GM12892 (cell line): ENCODE results near the gene SMR3B.

Experiments
- DNase-seq: peaks from one replicate; pipeline ENCODE4 v3.0.0; 2011; ENCODE audit not compliant: insufficient read length
- FAIRE-seq: peaks from 2 replicates; lab custom pipeline; 2011; peaks lifted over from hg19 to GRCh38; lab: Jason Lieb, UNC
- POLR2A ChIP-seq: IDR thresholded peaks from 2 replicates; pipeline ENCODE4 v1.6.1; 2011; ENCODE audit warnings: low read depth, low read length, control low read depth
- POLR2AphosphoS5 ChIP-seq: IDR thresholded peaks from 2 replicates; pipeline ENCODE4 v1.6.1; 2011; ENCODE audit warnings: low read depth, low read length, control low read depth
- TAF1 ChIP-seq: IDR thresholded peaks from 2 replicates; pipeline ENCODE4 v1.6.1; 2011; ENCODE audit warnings: low read depth, mild to moderate bottlenecking, control low read depth, low read length, borderline replicate concordance

Gene SMR3B

DNA sequence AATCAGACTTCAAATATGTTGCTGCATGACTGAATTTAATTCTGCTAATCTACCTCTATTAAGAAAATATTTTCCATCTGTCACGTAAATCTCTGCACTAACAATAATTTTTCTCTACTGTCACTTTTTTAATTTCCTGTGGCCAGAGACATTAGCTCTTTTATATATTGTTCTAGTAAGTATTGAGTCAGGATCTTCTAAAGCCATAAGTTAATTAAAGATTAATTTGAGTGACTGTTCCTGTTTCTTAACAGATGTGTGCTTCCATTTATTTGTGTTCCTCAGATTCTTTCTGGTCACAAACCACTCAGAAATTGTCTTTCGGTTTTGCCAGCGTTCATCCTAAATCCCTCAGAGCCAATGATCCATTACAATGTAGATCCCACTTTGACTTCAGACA, 2.4 kb upstream of the SMR3B start:
- FAIRE-seq, result no peak
- no peak for TF ChIP-seq TAF1
- TF ChIP-seq POLR2AphosphoS5, result no peak
- TF ChIP-seq POLR2A, result no peak
- DNase-seq, result no peak

DNA sequence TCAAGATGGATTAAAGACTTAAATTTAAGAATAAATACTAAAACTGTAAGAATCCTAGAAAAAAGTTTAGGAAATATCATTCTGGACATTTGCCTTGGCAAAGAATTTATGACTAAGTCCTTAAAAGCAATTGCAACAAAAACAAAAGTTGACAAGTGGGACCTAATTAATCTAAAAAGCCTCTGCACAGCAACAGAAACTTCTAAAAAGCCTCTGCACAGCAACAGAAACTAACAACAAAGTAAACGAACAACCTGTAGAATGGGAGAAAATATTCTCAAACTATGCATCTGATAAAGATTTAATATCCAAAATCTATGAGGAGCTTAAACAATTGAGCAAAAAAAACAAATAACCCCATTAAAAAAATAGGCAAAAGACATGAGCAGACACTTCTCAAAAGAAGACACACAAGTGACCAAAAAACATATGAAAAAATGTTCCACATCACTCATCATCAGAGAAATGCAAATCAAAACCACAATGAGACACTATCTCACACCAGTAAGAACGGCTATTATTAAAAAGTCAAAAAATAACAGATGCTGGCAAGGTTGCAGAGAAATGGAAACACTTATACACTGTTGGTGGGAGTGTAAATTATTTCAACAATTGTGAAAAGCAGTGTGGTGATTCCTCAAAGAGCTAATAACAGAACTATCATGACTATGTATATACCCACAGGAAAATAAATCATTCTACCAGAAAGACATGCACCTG, 9.3 kb downstream of the SMR3B start:
- DNase-seq (no peak), FAIRE-seq (peak; percentile 81)
- TF ChIP-seq POLR2AphosphoS5 (no peak), POLR2A (no peak), TAF1 (no peak)

DNA sequence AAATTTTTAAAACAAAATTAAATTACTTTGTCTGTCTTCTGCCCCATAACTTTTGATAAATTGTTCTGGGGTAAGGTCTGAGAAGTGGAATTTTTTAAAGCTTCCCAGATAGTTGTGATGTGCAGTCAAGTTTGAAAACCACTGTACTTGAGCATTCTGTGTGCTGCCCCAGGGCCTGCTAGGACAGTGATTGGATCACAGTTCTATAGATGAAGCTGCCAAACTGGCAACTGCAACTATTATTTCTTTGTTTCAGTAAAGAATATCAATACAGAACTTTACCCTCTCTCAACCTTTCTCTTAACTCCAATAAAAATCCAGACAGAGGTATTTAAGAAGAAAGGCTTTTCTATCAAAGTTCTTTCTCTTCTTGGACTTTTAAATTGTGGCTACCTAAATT, 14.6 kb downstream of the SMR3B start, which contains the start of gene OPRPN:
Gene OPRPN (plus strand): TSS at position 361 of the 400 bp plus-strand sequence. CDS start 1,346 bp downstream, outside the sequence.
- no peak for TF ChIP-seq POLR2A
- no peak for TF ChIP-seq TAF1
- no peak for TF ChIP-seq POLR2AphosphoS5
- FAIRE-seq (no peak), DNase-seq (no peak)

DNA sequence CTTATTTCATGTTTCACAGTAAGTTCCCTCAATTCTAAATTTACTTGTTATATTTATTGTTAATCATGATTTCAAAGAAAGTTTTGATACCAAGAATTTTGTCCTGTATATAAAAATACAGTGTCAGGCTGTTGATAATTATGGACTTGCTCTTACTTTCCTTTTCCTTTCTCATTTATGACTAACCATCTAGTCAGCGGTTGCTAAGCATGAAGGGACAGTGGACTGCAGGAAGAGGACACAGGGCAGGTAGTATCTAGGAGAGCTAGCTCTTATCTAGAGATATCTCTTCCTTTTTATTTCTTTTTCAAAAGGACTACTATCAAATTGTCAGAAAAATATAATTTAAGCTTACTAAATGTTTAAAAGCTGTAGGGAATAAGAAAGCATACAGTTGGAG, 16.4 kb downstream of the SMR3B start:
- no peak for FAIRE-seq
- TF ChIP-seq POLR2A, result no peak
- TF ChIP-seq POLR2AphosphoS5, result no peak
- TF ChIP-seq TAF1, result no peak
- no peak for DNase-seq

DNA sequence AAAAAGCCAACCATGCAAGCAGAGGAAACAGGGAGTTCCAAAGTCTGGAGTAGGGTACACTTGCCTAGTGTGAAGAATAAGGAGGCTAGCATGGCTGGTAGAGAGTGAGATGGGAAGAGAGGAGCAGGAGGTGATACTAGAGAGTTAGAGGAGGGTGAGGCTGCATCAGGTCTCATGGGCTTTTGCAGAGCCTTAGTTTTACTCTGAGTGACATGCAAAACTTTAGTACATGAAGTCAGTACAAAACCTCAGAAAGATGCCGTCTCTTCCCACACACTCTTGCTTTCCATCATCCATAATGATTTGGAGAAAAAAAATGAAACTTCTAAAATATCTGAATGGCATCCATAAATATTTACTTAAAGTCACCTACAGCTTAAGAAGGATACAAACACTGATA, 19.8 kb downstream of the SMR3B start:
- no peak for FAIRE-seq
- no peak for TF ChIP-seq POLR2AphosphoS5
- no peak for TF ChIP-seq POLR2A
- no peak for TF ChIP-seq TAF1
- DNase-seq, result no peak

DNA sequence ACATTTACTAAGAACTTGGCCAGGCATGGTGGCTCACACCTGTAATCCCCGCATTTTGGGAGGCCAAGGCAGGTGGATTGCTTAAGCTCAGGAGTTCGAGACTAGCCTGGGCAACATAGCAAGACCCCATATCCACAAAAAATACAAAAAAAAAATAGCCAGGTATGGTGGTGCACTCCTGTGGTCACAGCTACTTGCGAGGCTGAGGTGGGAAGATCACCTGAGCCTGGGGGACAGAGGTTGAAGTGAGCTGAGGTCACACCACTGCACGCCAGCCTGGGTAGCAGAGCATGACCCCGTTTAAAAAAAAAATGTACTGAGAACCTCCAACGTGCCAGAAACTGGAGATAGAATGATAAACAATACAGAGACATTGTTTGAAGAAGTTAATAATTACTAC, 22.8 kb downstream of the SMR3B start:
- no peak for TF ChIP-seq POLR2AphosphoS5
- no peak for TF ChIP-seq TAF1
- no peak for TF ChIP-seq POLR2A
- DNase-seq, result no peak
- FAIRE-seq, result no peak

DNA sequence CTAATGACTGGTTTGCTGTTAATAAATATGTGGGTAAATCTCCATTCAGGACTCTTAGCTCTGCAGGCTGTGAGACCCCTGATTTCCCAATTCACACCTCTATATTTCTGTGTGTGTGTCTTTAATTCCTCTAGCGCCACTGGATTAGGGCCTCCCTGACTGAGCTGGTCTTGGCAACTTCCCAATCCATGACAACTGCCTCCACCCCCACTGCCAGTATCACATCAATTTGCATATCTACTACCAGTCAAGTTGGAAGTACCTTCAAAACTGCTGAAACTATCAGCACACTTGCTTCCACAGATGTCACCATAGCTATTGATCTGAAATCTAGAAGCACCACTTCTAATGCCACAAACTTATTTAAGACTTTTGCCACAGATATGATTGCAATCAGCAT, 42.4 kb downstream of the SMR3B start:
- TF ChIP-seq POLR2AphosphoS5, result no peak
- no peak for TF ChIP-seq TAF1
- TF ChIP-seq POLR2A, result no peak
- no peak for FAIRE-seq

DNA sequence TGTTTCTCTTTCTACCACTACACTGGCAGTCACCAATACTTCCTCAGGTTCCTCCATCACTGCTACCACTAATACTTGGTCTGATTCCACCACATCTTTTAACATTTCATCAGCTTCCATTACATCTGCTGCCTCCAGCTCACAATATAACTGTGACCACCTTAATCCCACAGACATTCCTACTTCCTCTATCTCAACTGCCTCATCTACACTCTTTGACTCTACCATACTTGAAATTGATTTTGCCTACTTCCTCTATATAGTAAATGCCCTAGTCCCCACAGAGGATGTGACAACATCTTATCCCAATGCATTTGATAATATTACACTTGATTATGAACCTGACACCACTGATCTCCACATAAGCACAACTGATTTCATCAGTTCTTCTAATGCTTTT, 43.9 kb downstream of the SMR3B start:
- DNase-seq (no peak), FAIRE-seq (no peak)
- TF ChIP-seq POLR2A, result no peak
- TF ChIP-seq POLR2AphosphoS5, result no peak
- TF ChIP-seq TAF1, result no peak

More for the DNA sequence above, 42.4 kb downstream of the SMR3B start:
- no peak for DNase-seq

DNA sequence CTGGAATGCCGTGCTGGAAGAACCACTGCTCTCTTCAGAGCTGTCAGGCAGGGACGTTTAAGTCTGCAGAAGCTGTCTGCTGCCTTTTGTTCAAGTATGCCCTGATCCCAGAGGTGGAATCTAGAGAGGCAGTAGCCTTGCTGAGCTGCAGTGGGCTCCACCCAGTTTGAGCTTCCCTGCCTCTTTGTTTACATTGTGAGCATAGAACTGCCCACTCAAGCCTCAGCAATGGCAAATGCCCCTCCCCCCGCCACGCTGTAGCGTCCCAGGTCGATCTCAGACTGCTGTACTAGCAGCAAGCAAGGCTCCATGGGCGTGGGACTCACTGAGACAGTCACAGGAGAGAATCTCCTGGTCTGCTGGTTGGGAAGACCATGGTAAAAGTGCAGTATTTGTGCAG, 54.3 kb downstream of the SMR3B start:
- FAIRE-seq (no peak), DNase-seq (no peak)
- TF ChIP-seq TAF1 (no peak), POLR2AphosphoS5 (no peak), POLR2A (no peak)
